CD4-positive, alpha-beta memory T cell (primary cell): ENCODE results near the gene IRS2. TPM values are rescaled to one million over a fixed set of nuclear protein-coding genes. Genes with fewer than 3 reads are reported as not detected.

Experiments
- CTCF ChIA-PET: fragments of 350-600 bp; sonication (Branson Sonifier 250); formaldehyde crosslinking; loops from one replicate; lab custom pipeline; 2021; ENCODE audit warnings: inconsistent platforms; ENCODE audit not compliant: partially characterized antibody; lab: Charles Lee
- POLR2A ChIA-PET: fragments of 350-600 bp; sonication (Branson Sonifier 250); formaldehyde crosslinking; loops from one replicate; lab custom pipeline; 2021; ENCODE audit not compliant: partially characterized antibody; lab: Charles Lee
- DNase-seq, 5 donors: peaks; one replicate each; pipeline versions ENCODE4 v3.0.0 to v3.0.0-alpha.2; 2020 to 2022; ENCODE audit warnings: mixed read lengths in 1 of 5
- H3K27ac ChIP-seq: one replicate; pipeline ENCODE4 v1.7.0; 2013; ENCODE audit warnings: low read depth, low read length
- H3K27me3 ChIP-seq: 2 replicates; pipeline ENCODE4 v1.7.0; 2013; ENCODE audit warnings: mild to moderate bottlenecking, low read length, moderate library complexity; ENCODE audit not compliant: insufficient read depth
- H3K36me3 ChIP-seq: 2 replicates; pipeline ENCODE4 v1.7.0; 2013; ENCODE audit warnings: mild to moderate bottlenecking, low read length, moderate library complexity; ENCODE audit not compliant: insufficient read depth
- H3K4me1 ChIP-seq: 2 replicates; pipeline ENCODE4 v1.7.0; 2013; ENCODE audit warnings: mild to moderate bottlenecking, low read length, moderate library complexity; ENCODE audit not compliant: insufficient read depth
- H3K4me3 ChIP-seq, 2 donors: one replicate each; pipeline ENCODE4 v1.7.0; 2013; ENCODE audit warnings: low read length in 2 of 2, mild to moderate bottlenecking in 1 of 2
- H3K9me3 ChIP-seq, 2 donors: one replicate each; pipeline ENCODE4 v1.7.0; 2013; ENCODE audit warnings: low read length in 2 of 2, control low read depth in 1 of 2; ENCODE audit not compliant: control insufficient read depth in 1 of 2
- H3K27ac Mint-ChIP-seq, 7 donors: one replicate each; pipeline ENCODE4 v1.8.0; 2020 to 2021; ENCODE audit warnings: mixed read lengths in 7 of 7, mild to moderate bottlenecking in 6 of 7, inconsistent platforms in 3 of 7, moderate library complexity in 3 of 7
- H3K27me3 Mint-ChIP-seq, 2 donors: one replicate each; pipeline ENCODE4 v1.8.0; 2020 to 2021; ENCODE audit warnings: mixed read lengths in 2 of 2
- H3K36me3 Mint-ChIP-seq, 2 donors: one replicate each; pipeline ENCODE4 v1.8.0; 2020 to 2021; ENCODE audit warnings: mixed read lengths in 2 of 2, inconsistent platforms in 1 of 2, mild to moderate bottlenecking in 1 of 2
- H3K4me1 Mint-ChIP-seq, 4 donors: one replicate each; pipeline ENCODE4 v1.8.0; 2020 to 2021; ENCODE audit warnings: mixed read lengths in 4 of 4, mild to moderate bottlenecking in 1 of 4
- H3K4me3 Mint-ChIP-seq, 8 donors: one replicate each; pipeline ENCODE4 v1.8.0; 2020 to 2021; ENCODE audit warnings: mixed read lengths in 8 of 8, mild to moderate bottlenecking in 7 of 8, moderate library complexity in 6 of 8, inconsistent platforms in 3 of 8
- H3K9me3 Mint-ChIP-seq, 8 donors: one replicate each; pipeline ENCODE4 v1.8.0; 2020 to 2021; ENCODE audit warnings: mixed read lengths in 8 of 8, mild to moderate bottlenecking in 5 of 8, inconsistent platforms in 3 of 8, moderate library complexity in 1 of 8
- intact Hi-C: fragments of 100-400 bp; cut with micrococcal nuclease; formaldehyde crosslinking; loops from one replicate; pipeline ENCODE4 v1.15.1; 2023
- polyA plus RNA-seq, 2 donors: library from polyadenylated mRNA; unstranded; fragments of 300-500 nt; fragmentation: Illumina TruSeq; gene quantifications; one replicate each; pipeline ENCODE4 v1.2.3, GENCODE V29; 2021
- total RNA-seq, 2 experiments: library from RNA; stranded (reverse); gene quantifications; one replicate each; pipeline ENCODE4 v1.2.3, GENCODE V29; 2021

The IRS2 gene
- total and polyA plus RNA-seq, 4 experiments from 2014 or later = 1.3 to 21.4 (median 12.2) TPM

- H3K27ac Mint-ChIP-seq = no peak overlapping the region
- peaks cover 2 to 16% (median 5%) of the 10 kb centered on the region in 4 donors for H3K4me1 Mint-ChIP-seq
- Histone ChIP-seq H3K27ac (no peak overlapping the region), H3K36me3 (no peaks in the 10 kb centered on the region), H3K4me3 (no peak overlapping the region), H3K27me3 (no peaks in the 10 kb centered on the region), H3K9me3 (no peaks in the 10 kb centered on the region), H3K4me1 (peaks cover 9% of the 10 kb centered on the region)
- no peak overlapping the region for H3K4me3 Mint-ChIP-seq
- no peak for DNase-seq
- CTCF ChIA-PET = interaction anchor here (1.1 kb wide), 1 partner anchor 17 kb away, joined by 3 read pairs; no protein-coding TSS in a partner anchor
- H3K9me3 Mint-ChIP-seq = peaks cover 0 to 3% (median 0%) of the 10 kb centered on the region in 8 donors
- intact Hi-C loops = no loop called here
- no peaks in the 10 kb centered on the region for H3K36me3 Mint-ChIP-seq
- POLR2A ChIA-PET = no interaction called here
- peaks cover 7 to 22% of the 10 kb centered on the region in 2 donors for H3K27me3 Mint-ChIP-seq
Measured at GRCh38 chr13:109728061-109728460, 58.3 kb downstream of the IRS2 start.

- Mint-ChIP-seq H3K27me3 (peaks cover 7 to 22% of the 10 kb centered on the region in 2 donors), H3K4me1 (peaks cover 2 to 14% (median 4%) of the 10 kb centered on the region in 4 donors), H3K36me3 (no peaks in the 10 kb centered on the region), H3K9me3 (peaks cover 0 to 2% (median 0%) of the 10 kb centered on the region in 8 donors), H3K4me3 (no peak overlapping the region), H3K27ac (no peak overlapping the region)
- CTCF ChIA-PET = interaction anchor here (1.1 kb wide), 1 partner anchor 16 kb away, joined by 3 read pairs; no protein-coding TSS in a partner anchor
- DNase-seq = no peak
- Histone ChIP-seq H3K36me3 (no peaks in the 10 kb centered on the region), H3K27me3 (no peaks in the 10 kb centered on the region), H3K4me1 (peaks cover 9% of the 10 kb centered on the region), H3K9me3 (no peaks in the 10 kb centered on the region), H3K27ac (no peak overlapping the region), H3K4me3 (no peak overlapping the region)
- intact Hi-C loops = no loop called here
- POLR2A ChIA-PET = no interaction called here
Measured at GRCh38 chr13:109727251-109727650, 59.1 kb downstream of the IRS2 start.

GRCh38 chr13:109725995-109726637 is 60.3 kb downstream of the IRS2 start:
- peaks cover 0 to 2% (median 0%) of the 10 kb centered on the region in 8 donors for H3K9me3 Mint-ChIP-seq
- H3K9me3 ChIP-seq = no peaks in the 10 kb centered on the region
- H3K27ac Mint-ChIP-seq = no peak overlapping the region
- peaks cover 5 to 22% of the 10 kb centered on the region in 2 donors for H3K27me3 Mint-ChIP-seq
- H3K4me1 ChIP-seq = peaks cover 1% of the 10 kb centered on the region
- H3K36me3 Mint-ChIP-seq = no peaks in the 10 kb centered on the region
- H3K36me3 ChIP-seq = no peaks in the 10 kb centered on the region
- no peak for DNase-seq
- no peak overlapping the region for H3K27ac ChIP-seq
- no peak overlapping the region for H3K4me3 Mint-ChIP-seq
- intact Hi-C loops = no loop called here
- H3K27me3 ChIP-seq = no peaks in the 10 kb centered on the region
- H3K4me1 Mint-ChIP-seq = peaks cover 0 to 5% (median 0%) of the 10 kb centered on the region in 4 donors
- ChIA-PET CTCF (interaction anchor here (0.9 kb wide), 1 partner anchor 8 kb away, joined by 4 read pairs; no protein-coding TSS in a partner anchor), POLR2A (no interaction called here)
- no peak overlapping the region for H3K4me3 ChIP-seq

GRCh38 chr13:109725297-109725696 is 61.1 kb downstream of the IRS2 start:
- peaks cover 0 to 2% (median 0%) of the 10 kb centered on the region in 8 donors for H3K9me3 Mint-ChIP-seq
- H3K4me3 Mint-ChIP-seq = no peak overlapping the region
- no peaks in the 10 kb centered on the region for H3K27me3 ChIP-seq
- CTCF ChIA-PET = no interaction called here
- intact Hi-C loops = no loop called here
- H3K4me1 ChIP-seq = no peaks in the 10 kb centered on the region
- H3K27me3 Mint-ChIP-seq = peaks cover 4 to 23% of the 10 kb centered on the region in 2 donors
- H3K4me3 ChIP-seq = no peak overlapping the region
- no peaks in the 10 kb centered on the region for H3K36me3 Mint-ChIP-seq
- H3K36me3 ChIP-seq = no peaks in the 10 kb centered on the region
- H3K9me3 ChIP-seq = no peaks in the 10 kb centered on the region
- no peak overlapping the region for H3K27ac ChIP-seq
- no peak overlapping the region for H3K27ac Mint-ChIP-seq
- DNase-seq = no peak
- POLR2A ChIA-PET = no interaction called here
- H3K4me1 Mint-ChIP-seq = peaks cover 0 to 2% (median under 1%) of the 10 kb centered on the region in 4 donors

- Mint-ChIP-seq H3K4me3 (no peak overlapping the region), H3K36me3 (no peaks in the 10 kb centered on the region), H3K27me3 (peaks cover 6 to 23% of the 10 kb centered on the region in 2 donors), H3K4me1 (peaks cover 0 to 4% (median under 1%) of the 10 kb centered on the region in 4 donors), H3K9me3 (peaks cover 0 to 2% (median 0%) of the 10 kb centered on the region in 8 donors), H3K27ac (no peak overlapping the region)
- DNase-seq = no peak
- no peaks in the 10 kb centered on the region for H3K4me1 ChIP-seq
- intact Hi-C loops = no loop called here
- ChIA-PET CTCF (no interaction called here), POLR2A (no interaction called here)
- H3K4me3 ChIP-seq = no peak overlapping the region
- H3K27me3 ChIP-seq = no peaks in the 10 kb centered on the region
- no peak overlapping the region for H3K27ac ChIP-seq
- no peaks in the 10 kb centered on the region for H3K9me3 ChIP-seq
- no peaks in the 10 kb centered on the region for H3K36me3 ChIP-seq
Measured at GRCh38 chr13:109724603-109725002, 61.8 kb downstream of the IRS2 start.

GRCh38 chr13:109723046-109723445 is 63.3 kb downstream of the IRS2 start:
- Mint-ChIP-seq H3K36me3 (no peaks in the 10 kb centered on the region), H3K9me3 (peaks cover 0 to 2% (median 0%) of the 10 kb centered on the region in 8 donors), H3K4me1 (peaks cover 0 to 4% (median under 1%) of the 10 kb centered on the region in 4 donors), H3K27me3 (peaks cover 5 to 13% of the 10 kb centered on the region in 2 donors), H3K4me3 (no peak overlapping the region), H3K27ac (no peak overlapping the region)
- intact Hi-C loops = no loop called here
- no peaks in the 10 kb centered on the region for H3K36me3 ChIP-seq
- no peak overlapping the region for H3K27ac ChIP-seq
- CTCF ChIA-PET = no interaction called here
- no peaks in the 10 kb centered on the region for H3K4me1 ChIP-seq
- DNase-seq = no peak
- POLR2A ChIA-PET = no interaction called here
- no peaks in the 10 kb centered on the region for H3K9me3 ChIP-seq
- H3K4me3 ChIP-seq = no peak overlapping the region
- H3K27me3 ChIP-seq = no peaks in the 10 kb centered on the region

- POLR2A ChIA-PET = no interaction called here
Measured at GRCh38 chr13:109722068-109722467, 64.3 kb downstream of the IRS2 start.

More at GRCh38 chr13:109722068-109722467, 64.3 kb downstream of the IRS2 start:
- no peak for DNase-seq
- Histone ChIP-seq H3K36me3 (no peaks in the 10 kb centered on the region), H3K27me3 (no peaks in the 10 kb centered on the region), H3K4me1 (no peaks in the 10 kb centered on the region), H3K27ac (no peak overlapping the region), H3K9me3 (no peaks in the 10 kb centered on the region), H3K4me3 (no peak overlapping the region)
- intact Hi-C loops = no loop called here
- no peak overlapping the region for H3K4me3 Mint-ChIP-seq
- H3K4me1 Mint-ChIP-seq = peaks cover 0 to 4% (median under 1%) of the 10 kb centered on the region in 4 donors
- H3K27ac Mint-ChIP-seq = no peak overlapping the region
- peaks cover 0 to 2% (median 0%) of the 10 kb centered on the region in 8 donors for H3K9me3 Mint-ChIP-seq
- H3K36me3 Mint-ChIP-seq = no peaks in the 10 kb centered on the region
- CTCF ChIA-PET = no interaction called here
- H3K27me3 Mint-ChIP-seq = peaks cover 4 to 9% of the 10 kb centered on the region in 2 donors
